GM12892 (cell line): Measurements from ENCODE around the gene NFIL3.

Source experiments
- POLR2A ChIP-seq: IDR thresholded peaks from 2 replicates; pipeline ENCODE4 v1.6.1; 2011; ENCODE audit warnings: low read depth, low read length, control low read depth
- POLR2AphosphoS5 ChIP-seq: IDR thresholded peaks from 2 replicates; pipeline ENCODE4 v1.6.1; 2011; ENCODE audit warnings: low read depth, low read length, control low read depth
- TAF1 ChIP-seq: IDR thresholded peaks from 2 replicates; pipeline ENCODE4 v1.6.1; 2011; ENCODE audit warnings: low read depth, mild to moderate bottlenecking, control low read depth, low read length, borderline replicate concordance

DNA sequence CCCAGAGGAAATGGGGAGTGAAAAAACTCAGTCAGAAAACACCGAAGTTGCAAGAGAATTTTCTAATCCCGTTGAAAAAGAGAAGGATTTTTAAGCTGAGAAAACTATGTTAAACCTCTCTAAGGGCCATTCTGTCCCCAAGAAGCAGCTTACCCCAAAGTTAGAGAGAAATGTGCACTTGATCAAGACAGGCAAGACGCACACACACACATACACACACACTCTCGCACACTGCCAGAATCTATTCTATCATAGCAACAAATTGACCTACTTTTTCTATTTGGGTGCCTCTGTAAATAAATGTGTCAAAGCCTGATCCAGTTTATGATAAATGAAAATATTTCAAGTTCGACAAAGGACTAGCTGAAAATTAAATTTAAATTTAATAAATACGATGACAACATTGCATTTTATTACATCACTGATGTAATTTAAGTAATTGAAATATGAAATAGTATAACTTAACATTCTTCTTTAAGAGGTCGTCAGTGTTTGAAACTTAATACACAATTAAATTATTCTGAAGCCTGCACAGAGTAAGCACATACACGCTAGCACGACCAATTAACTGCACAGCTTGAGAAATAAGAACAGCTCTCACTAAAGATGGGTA, 5.9 kb downstream of the NFIL3 start:
- TF ChIP-seq POLR2A: no peak
- no peak for TF ChIP-seq TAF1
- no peak for TF ChIP-seq POLR2AphosphoS5
